ENCODE data around the gene YWHAH. TPM values are rescaled to one million over a fixed set of nuclear protein-coding genes. Genes with fewer than 3 reads are reported as not detected.
A peak's percentile ranks its signal among the peaks of the same experiment; 100 is the strongest.

YWHAH gene
- total RNA-seq, 2 donors from 2014 or later, result 162 to 193 TPM

GRCh38 chr22:31953261-31953660 is 8.9 kb downstream of the YWHAH start:
- Mint-ChIP-seq H3K36me3 (ENCODE audit: low read depth) (peaks cover 64% of the 10 kb centered on the region), H3K4me3 (no peak overlapping the region), H3K9me3 (no peaks in the 10 kb centered on the region), H3K4me1 (peaks cover 23% of the 10 kb centered on the region), H3K27ac (peak overlapping the region; percentile 64), H3K27me3 (ENCODE audit: insufficient read depth) (no peaks in the 10 kb centered on the region)
- no peak for TF ChIP-seq CTCF (conservative IDR thresholded peaks at IDR 0.05)
- no peak overlapping the region for H3K4me3 ChIP-seq (ENCODE audit: low read length)
- peaks cover 3% of the 10 kb centered on the region for H3K4me1 ChIP-seq (ENCODE audit: control insufficient read depth, insufficient read depth, low read length)
- peaks cover 96% of the 10 kb centered on the region for H3K36me3 ChIP-seq (ENCODE audit: control insufficient read depth, insufficient read depth, low read length)
- no peak overlapping the region for H3K9ac ChIP-seq (ENCODE audit: extremely low read depth, low read length, poor library complexity, severe bottlenecking)
- DNase-seq, result no peak
- no peaks in the 10 kb centered on the region for H3K9me3 ChIP-seq (ENCODE audit: control insufficient read depth, low read length)
- H3K27ac ChIP-seq (ENCODE audit: low read depth, low read length), result no peak overlapping the region
- H3K27me3 ChIP-seq (ENCODE audit: control insufficient read depth, insufficient read depth, low read length, poor library complexity, severe bottlenecking), result no peaks in the 10 kb centered on the region
- WGBS, 2 experiments (ENCODE audit: insufficient coverage in 1 of 2, insufficient read length in 1 of 2), result 94% methylated on average over 3 of the region's 3 CpGs; no CpG with 5 or more reads in 1 of the 2 experiments

- DNase-seq, result no peak
- H3K27ac Mint-ChIP-seq, result no peak overlapping the region
- H3K9me3 Mint-ChIP-seq, result no peaks in the 10 kb centered on the region
- no peak overlapping the region for H3K4me3 Mint-ChIP-seq
- no peaks in the 10 kb centered on the region for H3K27me3 Mint-ChIP-seq (ENCODE audit: insufficient read depth)
- H3K4me3 ChIP-seq (ENCODE audit: low read length), result no peak overlapping the region
- H3K9ac ChIP-seq (ENCODE audit: extremely low read depth, low read length, poor library complexity, severe bottlenecking), result no peak overlapping the region
- no peaks in the 10 kb centered on the region for H3K27me3 ChIP-seq (ENCODE audit: control insufficient read depth, insufficient read depth, low read length, poor library complexity, severe bottlenecking)
- TF ChIP-seq CTCF (conservative IDR thresholded peaks at IDR 0.05), result no peak
- H3K9me3 ChIP-seq (ENCODE audit: control insufficient read depth, low read length), result no peaks in the 10 kb centered on the region
- peaks cover 23% of the 10 kb centered on the region for H3K4me1 Mint-ChIP-seq
- peaks cover 82% of the 10 kb centered on the region for H3K36me3 ChIP-seq (ENCODE audit: control insufficient read depth, insufficient read depth, low read length)
- peaks cover 3% of the 10 kb centered on the region for H3K4me1 ChIP-seq (ENCODE audit: control insufficient read depth, insufficient read depth, low read length)
- H3K27ac ChIP-seq (ENCODE audit: low read depth, low read length), result no peak overlapping the region
- 94 to 96% methylated on average over 7 to 11 of the region's 11 CpGs for WGBS, 2 experiments (ENCODE audit: insufficient coverage in 1 of 2, insufficient read length in 1 of 2)
- H3K36me3 Mint-ChIP-seq (ENCODE audit: low read depth), result peaks cover 58% of the 10 kb centered on the region
These were observed 10.5 kb downstream of the YWHAH start for GRCh38 chr22:31954535-31955523.

GRCh38 chr22:31956360-31956759 is 12.0 kb downstream of the YWHAH start:
- Histone ChIP-seq H3K4me1 (ENCODE audit: control insufficient read depth, insufficient read depth, low read length) (peaks cover 4% of the 10 kb centered on the region), H3K9ac (ENCODE audit: extremely low read depth, low read length, poor library complexity, severe bottlenecking) (no peak overlapping the region), H3K36me3 (ENCODE audit: control insufficient read depth, insufficient read depth, low read length) (peaks cover 66% of the 10 kb centered on the region), H3K4me3 (ENCODE audit: low read length) (no peak overlapping the region), H3K9me3 (ENCODE audit: control insufficient read depth, low read length) (no peaks in the 10 kb centered on the region), H3K27ac (ENCODE audit: low read depth, low read length) (no peak overlapping the region), H3K27me3 (ENCODE audit: control insufficient read depth, insufficient read depth, low read length, poor library complexity, severe bottlenecking) (no peaks in the 10 kb centered on the region)
- Mint-ChIP-seq H3K36me3 (ENCODE audit: low read depth) (peaks cover 45% of the 10 kb centered on the region), H3K27ac (no peak overlapping the region), H3K9me3 (no peaks in the 10 kb centered on the region), H3K4me1 (peaks cover 24% of the 10 kb centered on the region), H3K4me3 (no peak overlapping the region), H3K27me3 (ENCODE audit: insufficient read depth) (no peaks in the 10 kb centered on the region)
- TF ChIP-seq CTCF (conservative IDR thresholded peaks at IDR 0.05), result no peak
- no peak for DNase-seq
- 92 to 94% methylated on average over 11 to 12 of the region's 12 CpGs for WGBS, 2 experiments (ENCODE audit: insufficient coverage in 1 of 2, insufficient read length in 1 of 2)
